ENCODE results near the gene JKAMP.

JKAMP gene

GRCh38 chr14:59481871-59482540 is 2.3 kb upstream of the JKAMP start:
- DNase-seq, result no peak

GRCh38 chr14:59482541-59483331 is 1.6 kb upstream of the JKAMP start:
- no peak for DNase-seq

- no peak for DNase-seq
Observed at GRCh38 chr14:59483363-59483762, 954 bp upstream of the JKAMP start.

GRCh38 chr14:59484639-59485175 is 390 bp downstream of the JKAMP start:
- no peak for DNase-seq

GRCh38 chr14:59490756-59491155 is 6.4 kb downstream of the JKAMP start:
- DNase-seq, result no peak

GRCh38 chr14:59492384-59492783 is 8.1 kb downstream of the JKAMP start:
- no peak for DNase-seq

- DNase-seq, result no peak
Observed at GRCh38 chr14:59500732-59501131, 16.4 kb downstream of the JKAMP start.

GRCh38 chr14:59503256-59503655 is 18.9 kb downstream of the JKAMP start:
- no peak for DNase-seq

GRCh38 chr14:59507063-59507751 is 22.9 kb downstream of the JKAMP start:
- peak; percentile 21 for DNase-seq

- DNase-seq, result no peak
Observed at GRCh38 chr14:59507752-59508103, 23.4 kb downstream of the JKAMP start.

- no peak for DNase-seq
Observed at GRCh38 chr14:59509101-59509500, 24.8 kb downstream of the JKAMP start.

GRCh38 chr14:59510001-59510400 is 25.7 kb downstream of the JKAMP start:
- no peak for DNase-seq

- DNase-seq, result no peak
Observed at GRCh38 chr14:59510966-59511365, 26.6 kb downstream of the JKAMP start.

- peak; percentile 19 for DNase-seq
Observed at GRCh38 chr14:59511916-59512575, 27.7 kb downstream of the JKAMP start.

GRCh38 chr14:59520224-59520623 is 35.9 kb downstream of the JKAMP start:
- DNase-seq, result no peak

- DNase-seq, result no peak
Observed at GRCh38 chr14:59529189-59529588, 44.9 kb downstream of the JKAMP start.

- DNase-seq, result no peak
Observed at GRCh38 chr14:59530349-59530748, 46.0 kb downstream of the JKAMP start.

- no peak for DNase-seq
Observed at GRCh38 chr14:59532419-59532818, 48.1 kb downstream of the JKAMP start.

- DNase-seq, result no peak
Observed at GRCh38 chr14:59534361-59534987, 50.2 kb downstream of the JKAMP start.

- DNase-seq, result no peak
Observed at GRCh38 chr14:59537476-59537875, 53.2 kb downstream of the JKAMP start.

- DNase-seq, result no peak
Observed at GRCh38 chr14:59538936-59539335, 54.6 kb downstream of the JKAMP start.

GRCh38 chr14:59540852-59541251 is 56.5 kb downstream of the JKAMP start:
- DNase-seq, result no peak

GRCh38 chr14:59541731-59542130 is 57.4 kb downstream of the JKAMP start:
- no peak for DNase-seq
